ENCODE results near the gene CLEC7A.

The CLEC7A gene

GRCh38 chr12:10086387-10086786, 43.6 kb downstream of the CLEC7A start:
- Histone ChIP-seq H3K36me3 (ENCODE audit: control insufficient read depth, insufficient read depth, low read length) (no peaks in the 10 kb centered on the region), H3K9ac (ENCODE audit: low read depth, low read length) (no peak overlapping the region), H3K4me3 (ENCODE audit: low read depth, low read length) (no peak overlapping the region), H3K27me3 (ENCODE audit: control insufficient read depth, insufficient read depth, low read length) (no peaks in the 10 kb centered on the region), H3K4me1 (ENCODE audit: control insufficient read depth, insufficient read depth, low read length) (peaks cover 8% of the 10 kb centered on the region), H3K9me3 (ENCODE audit: control insufficient read depth, insufficient read depth, low read length) (no peaks in the 10 kb centered on the region)

DNA sequence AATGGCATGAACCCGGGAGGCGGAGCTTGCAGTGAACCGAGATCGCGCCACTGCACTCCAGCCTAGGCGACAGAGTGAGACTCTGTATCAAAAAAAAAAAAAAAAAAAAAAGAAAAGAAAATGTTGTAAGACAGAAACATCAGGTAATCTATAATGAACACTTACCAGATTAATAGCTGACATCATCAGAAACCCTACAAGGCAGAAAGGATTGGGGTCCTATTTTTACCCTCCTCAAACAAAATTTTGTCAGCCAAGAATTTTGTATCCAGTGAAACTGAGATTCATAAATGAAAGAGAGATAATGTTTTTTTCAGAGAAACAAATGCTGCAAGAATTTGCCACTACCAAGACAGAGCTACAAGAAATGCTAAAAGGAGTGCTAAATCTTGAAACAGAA, 45.3 kb downstream of the CLEC7A start:
- no peak overlapping the region for H3K4me3 ChIP-seq (ENCODE audit: low read depth, low read length)
- H3K9me3 ChIP-seq (ENCODE audit: control insufficient read depth, insufficient read depth, low read length), result no peaks in the 10 kb centered on the region
- H3K36me3 ChIP-seq (ENCODE audit: control insufficient read depth, insufficient read depth, low read length), result no peaks in the 10 kb centered on the region
- peaks cover 3% of the 10 kb centered on the region for H3K4me1 ChIP-seq (ENCODE audit: control insufficient read depth, insufficient read depth, low read length)
- H3K27me3 ChIP-seq (ENCODE audit: control insufficient read depth, insufficient read depth, low read length), result no peaks in the 10 kb centered on the region
- H3K9ac ChIP-seq (ENCODE audit: low read depth, low read length), result no peak overlapping the region

- no peaks in the 10 kb centered on the region for H3K36me3 ChIP-seq (ENCODE audit: control insufficient read depth, insufficient read depth, low read length)
- no peak overlapping the region for H3K9ac ChIP-seq (ENCODE audit: low read depth, low read length)
- no peaks in the 10 kb centered on the region for H3K27me3 ChIP-seq (ENCODE audit: control insufficient read depth, insufficient read depth, low read length)
- no peaks in the 10 kb centered on the region for H3K4me1 ChIP-seq (ENCODE audit: control insufficient read depth, insufficient read depth, low read length)
- no peaks in the 10 kb centered on the region for H3K9me3 ChIP-seq (ENCODE audit: control insufficient read depth, insufficient read depth, low read length)
- no peak overlapping the region for H3K4me3 ChIP-seq (ENCODE audit: low read depth, low read length)
Observed at GRCh38 chr12:10082117-10082874, 47.7 kb downstream of the CLEC7A start.

DNA sequence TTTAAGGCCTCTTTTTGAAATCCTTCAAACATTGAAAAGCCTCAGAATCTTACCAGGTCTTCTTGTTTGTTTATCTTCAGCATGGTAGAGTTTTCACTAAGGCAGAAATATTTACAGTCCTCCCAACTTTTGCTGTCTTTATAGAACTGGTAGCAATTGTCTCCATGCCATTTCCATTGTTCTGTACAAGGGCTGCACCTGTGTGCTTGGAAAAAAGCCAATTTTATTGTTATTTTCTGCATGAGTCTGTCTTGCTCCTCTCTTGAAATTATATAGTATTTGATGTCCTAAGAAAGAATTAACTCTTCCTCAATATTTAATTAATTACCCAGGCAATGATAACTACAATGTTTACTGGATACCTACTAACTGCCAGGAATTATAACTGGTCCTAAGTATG, 54.5 kb downstream of the CLEC7A start:
- no peaks in the 10 kb centered on the region for H3K27me3 ChIP-seq (ENCODE audit: control insufficient read depth, insufficient read depth, low read length)
- no peaks in the 10 kb centered on the region for H3K9me3 ChIP-seq (ENCODE audit: control insufficient read depth, insufficient read depth, low read length)
- no peaks in the 10 kb centered on the region for H3K4me1 ChIP-seq (ENCODE audit: control insufficient read depth, insufficient read depth, low read length)
- no peak overlapping the region for H3K9ac ChIP-seq (ENCODE audit: low read depth, low read length)
- no peaks in the 10 kb centered on the region for H3K36me3 ChIP-seq (ENCODE audit: control insufficient read depth, insufficient read depth, low read length)
- no peak overlapping the region for H3K4me3 ChIP-seq (ENCODE audit: low read depth, low read length)

DNA sequence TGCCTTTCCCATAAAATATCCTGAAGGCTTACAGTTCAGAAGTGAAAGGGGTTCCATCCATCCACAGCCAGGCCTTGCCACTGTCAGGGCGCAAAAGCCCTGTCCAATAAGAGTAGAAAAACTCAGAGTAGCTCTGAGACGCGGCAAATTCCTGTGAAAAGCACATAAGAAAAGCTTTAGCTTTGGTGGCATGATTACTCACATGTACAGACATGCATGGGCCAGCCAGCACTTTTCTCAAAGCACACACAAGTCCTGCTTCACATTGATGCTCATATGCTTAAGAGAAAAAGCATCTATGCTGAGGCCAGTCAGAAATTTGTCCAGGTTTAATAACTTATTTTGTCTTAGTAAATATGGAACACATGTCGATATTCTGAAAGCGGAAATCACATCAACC, 56.7 kb downstream of the CLEC7A start:
- no peak overlapping the region for H3K4me3 ChIP-seq (ENCODE audit: low read depth, low read length)
- H3K36me3 ChIP-seq (ENCODE audit: control insufficient read depth, insufficient read depth, low read length), result no peaks in the 10 kb centered on the region
- H3K4me1 ChIP-seq (ENCODE audit: control insufficient read depth, insufficient read depth, low read length), result no peaks in the 10 kb centered on the region
- no peaks in the 10 kb centered on the region for H3K27me3 ChIP-seq (ENCODE audit: control insufficient read depth, insufficient read depth, low read length)
- no peaks in the 10 kb centered on the region for H3K9me3 ChIP-seq (ENCODE audit: control insufficient read depth, insufficient read depth, low read length)
- no peak overlapping the region for H3K9ac ChIP-seq (ENCODE audit: low read depth, low read length)

- H3K4me1 ChIP-seq (ENCODE audit: control insufficient read depth, insufficient read depth, low read length), result no peaks in the 10 kb centered on the region
- no peaks in the 10 kb centered on the region for H3K9me3 ChIP-seq (ENCODE audit: control insufficient read depth, insufficient read depth, low read length)
- H3K9ac ChIP-seq (ENCODE audit: low read depth, low read length), result no peak overlapping the region
- no peaks in the 10 kb centered on the region for H3K36me3 ChIP-seq (ENCODE audit: control insufficient read depth, insufficient read depth, low read length)
- H3K4me3 ChIP-seq (ENCODE audit: low read depth, low read length), result no peak overlapping the region
- no peaks in the 10 kb centered on the region for H3K27me3 ChIP-seq (ENCODE audit: control insufficient read depth, insufficient read depth, low read length)
Observed at GRCh38 chr12:10072131-10072530, 57.9 kb downstream of the CLEC7A start.

DNA sequence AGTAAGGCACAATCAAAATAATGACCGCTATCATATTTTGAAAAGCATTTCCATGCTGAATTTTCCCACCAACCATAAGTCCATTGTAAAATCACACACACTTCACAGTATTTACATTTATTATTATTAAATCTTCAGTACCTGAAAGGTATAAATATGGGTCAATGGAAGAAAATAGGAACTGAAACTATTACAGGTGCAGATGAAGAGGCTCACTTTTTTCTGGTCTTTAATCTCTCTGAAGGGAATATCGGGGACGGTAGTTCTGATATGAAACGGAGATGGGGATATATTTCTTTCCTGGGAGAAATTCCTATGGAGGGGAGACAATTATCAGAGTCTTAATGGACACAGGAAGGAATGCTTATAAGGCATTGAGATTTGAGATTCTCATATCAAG, 59.6 kb downstream of the CLEC7A start:
- Histone ChIP-seq H3K36me3 (ENCODE audit: control insufficient read depth, insufficient read depth, low read length) (no peaks in the 10 kb centered on the region), H3K9ac (ENCODE audit: low read depth, low read length) (no peak overlapping the region), H3K4me1 (ENCODE audit: control insufficient read depth, insufficient read depth, low read length) (no peaks in the 10 kb centered on the region), H3K9me3 (ENCODE audit: control insufficient read depth, insufficient read depth, low read length) (no peaks in the 10 kb centered on the region), H3K4me3 (ENCODE audit: low read depth, low read length) (no peak overlapping the region), H3K27me3 (ENCODE audit: control insufficient read depth, insufficient read depth, low read length) (no peaks in the 10 kb centered on the region)

DNA sequence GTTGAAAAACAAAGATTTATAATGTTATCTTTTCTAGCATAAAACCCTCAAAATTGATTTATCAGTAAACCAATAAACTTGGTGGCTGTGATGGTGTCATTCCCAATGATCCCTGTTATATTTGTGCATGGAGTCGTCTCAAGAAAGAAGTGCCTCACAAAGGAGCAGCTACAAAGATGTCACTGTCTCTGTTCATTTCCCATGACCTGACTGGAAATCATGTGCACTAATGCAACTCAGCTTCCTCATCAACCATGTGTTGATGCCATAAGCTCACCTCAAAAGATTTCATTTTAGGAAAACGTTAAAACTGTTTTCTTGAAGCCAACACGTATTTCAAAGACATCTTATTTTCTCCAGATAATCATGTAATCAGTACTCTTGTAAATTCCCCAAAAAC, 60.0 kb downstream of the CLEC7A start:
- Histone ChIP-seq H3K9me3 (ENCODE audit: control insufficient read depth, insufficient read depth, low read length) (no peaks in the 10 kb centered on the region), H3K27me3 (ENCODE audit: control insufficient read depth, insufficient read depth, low read length) (no peaks in the 10 kb centered on the region), H3K9ac (ENCODE audit: low read depth, low read length) (no peak overlapping the region), H3K4me1 (ENCODE audit: control insufficient read depth, insufficient read depth, low read length) (no peaks in the 10 kb centered on the region), H3K36me3 (ENCODE audit: control insufficient read depth, insufficient read depth, low read length) (no peaks in the 10 kb centered on the region), H3K4me3 (ENCODE audit: low read depth, low read length) (no peak overlapping the region)

GRCh38 chr12:10069099-10069498, 60.9 kb downstream of the CLEC7A start:
- Histone ChIP-seq H3K36me3 (ENCODE audit: control insufficient read depth, insufficient read depth, low read length) (no peaks in the 10 kb centered on the region), H3K4me1 (ENCODE audit: control insufficient read depth, insufficient read depth, low read length) (no peaks in the 10 kb centered on the region), H3K4me3 (ENCODE audit: low read depth, low read length) (no peak overlapping the region), H3K9ac (ENCODE audit: low read depth, low read length) (no peak overlapping the region), H3K9me3 (ENCODE audit: control insufficient read depth, insufficient read depth, low read length) (no peaks in the 10 kb centered on the region), H3K27me3 (ENCODE audit: control insufficient read depth, insufficient read depth, low read length) (no peaks in the 10 kb centered on the region)

DNA sequence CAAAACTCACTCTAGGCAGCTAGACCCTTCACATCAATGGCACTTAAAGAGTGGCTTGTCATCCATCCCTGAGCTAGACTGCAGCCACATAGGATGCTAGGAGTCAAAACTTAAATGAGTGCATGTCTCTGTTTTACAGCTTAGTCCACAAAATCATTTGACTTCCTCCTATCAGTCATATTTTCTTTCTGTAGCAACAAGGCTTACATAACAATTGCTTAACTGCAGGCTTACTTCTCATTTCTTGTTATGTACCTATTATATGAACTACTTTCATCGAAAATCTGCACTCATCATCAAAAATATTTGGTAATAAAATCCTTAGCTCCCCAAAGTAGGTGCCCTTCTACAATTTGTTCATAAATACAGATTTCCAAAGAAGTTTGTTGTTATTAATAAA, 61.4 kb downstream of the CLEC7A start:
- Histone ChIP-seq H3K9me3 (ENCODE audit: control insufficient read depth, insufficient read depth, low read length) (no peaks in the 10 kb centered on the region), H3K27me3 (ENCODE audit: control insufficient read depth, insufficient read depth, low read length) (no peaks in the 10 kb centered on the region), H3K36me3 (ENCODE audit: control insufficient read depth, insufficient read depth, low read length) (no peaks in the 10 kb centered on the region), H3K4me3 (ENCODE audit: low read depth, low read length) (no peak overlapping the region), H3K4me1 (ENCODE audit: control insufficient read depth, insufficient read depth, low read length) (no peaks in the 10 kb centered on the region), H3K9ac (ENCODE audit: low read depth, low read length) (no peak overlapping the region)

- no peaks in the 10 kb centered on the region for H3K4me1 ChIP-seq (ENCODE audit: control insufficient read depth, insufficient read depth, low read length)
- no peak overlapping the region for H3K9ac ChIP-seq (ENCODE audit: low read depth, low read length)
- H3K9me3 ChIP-seq (ENCODE audit: control insufficient read depth, insufficient read depth, low read length), result no peaks in the 10 kb centered on the region
- H3K4me3 ChIP-seq (ENCODE audit: low read depth, low read length), result no peak overlapping the region
- no peaks in the 10 kb centered on the region for H3K36me3 ChIP-seq (ENCODE audit: control insufficient read depth, insufficient read depth, low read length)
- H3K27me3 ChIP-seq (ENCODE audit: control insufficient read depth, insufficient read depth, low read length), result no peaks in the 10 kb centered on the region
Observed at GRCh38 chr12:10067942-10068341, 62.1 kb downstream of the CLEC7A start.

- Histone ChIP-seq H3K9me3 (ENCODE audit: control insufficient read depth, insufficient read depth, low read length) (no peaks in the 10 kb centered on the region), H3K27me3 (ENCODE audit: control insufficient read depth, insufficient read depth, low read length) (no peaks in the 10 kb centered on the region), H3K9ac (ENCODE audit: low read depth, low read length) (no peak overlapping the region), H3K4me3 (ENCODE audit: low read depth, low read length) (no peak overlapping the region), H3K36me3 (ENCODE audit: control insufficient read depth, insufficient read depth, low read length) (no peaks in the 10 kb centered on the region), H3K4me1 (ENCODE audit: control insufficient read depth, insufficient read depth, low read length) (no peaks in the 10 kb centered on the region)
Observed at GRCh38 chr12:10067264-10067663, 62.7 kb downstream of the CLEC7A start.
